Bronchial epithelial cell (primary cell): Measurements from ENCODE around the gene KCNK16. TPM values are rescaled to one million over a fixed set of nuclear protein-coding genes. Genes with fewer than 3 reads are reported as not detected.

Source experiments
- DNase-seq: peaks from one replicate; pipeline ENCODE4 v3.0.0-alpha.2; 2010; ENCODE audit warnings: low read depth
- FAIRE-seq: peaks from 2 replicates; lab custom pipeline; 2011; peaks lifted over from hg19 to GRCh38; lab: Jason Lieb, UNC
- H3K27me3 ChIP-seq: 2 replicates; pipeline ENCODE4 v1.5.1; 2011; ENCODE audit warnings: low read length; ENCODE audit not compliant: control insufficient read depth, insufficient read depth
- H3K36me3 ChIP-seq: 2 replicates; pipeline ENCODE4 v1.5.1; 2011; ENCODE audit warnings: low read length; ENCODE audit not compliant: control insufficient read depth, insufficient read depth
- H3K4me3 ChIP-seq: 2 replicates; pipeline ENCODE4 v1.5.1; 2011; ENCODE audit warnings: mild to moderate bottlenecking, low read depth, low read length, control low read depth
- CTCF ChIP-seq: IDR thresholded peaks from 2 replicates; pipeline ENCODE4 v1.5.1; 2011; ENCODE audit warnings: mild to moderate bottlenecking, moderate library complexity, low read length, control low read depth, inconsistent platforms; ENCODE audit not compliant: insufficient read depth, severe bottlenecking
- total RNA-seq: library from RNA; depleted of rRNA; stranded (reverse); fragments of >200 nt; gene quantifications from 2 replicates; pipeline ENCODE4 v1.2.1, GENCODE V29; 2014

Gene KCNK16
- total RNA-seq, 1 donor from 2014 or later = not detected

- TF ChIP-seq CTCF = no peak
- Histone ChIP-seq H3K4me3 (no peak overlapping the region), H3K36me3 (no peaks in the 10 kb centered on the region), H3K27me3 (peaks cover 2% of the 10 kb centered on the region)
- FAIRE-seq = no peak
- DNase-seq = no peak
These were observed 741 bp downstream of the KCNK16 start for GRCh38 chr6:39321761-39322160.

- TF ChIP-seq CTCF = no peak
- Histone ChIP-seq H3K4me3 (no peak overlapping the region), H3K36me3 (no peaks in the 10 kb centered on the region), H3K27me3 (peaks cover 2% of the 10 kb centered on the region)
- DNase-seq = no peak
- FAIRE-seq = no peak
These were observed 2.0 kb downstream of the KCNK16 start for GRCh38 chr6:39320363-39320984.

GRCh38 chr6:39319621-39320362 lies 2.7 kb downstream of the KCNK16 start:
- Histone ChIP-seq H3K36me3 (no peaks in the 10 kb centered on the region), H3K4me3 (no peak overlapping the region), H3K27me3 (peaks cover 2% of the 10 kb centered on the region)
- no peak for DNase-seq
- TF ChIP-seq CTCF = no peak
- no peak for FAIRE-seq

DNA sequence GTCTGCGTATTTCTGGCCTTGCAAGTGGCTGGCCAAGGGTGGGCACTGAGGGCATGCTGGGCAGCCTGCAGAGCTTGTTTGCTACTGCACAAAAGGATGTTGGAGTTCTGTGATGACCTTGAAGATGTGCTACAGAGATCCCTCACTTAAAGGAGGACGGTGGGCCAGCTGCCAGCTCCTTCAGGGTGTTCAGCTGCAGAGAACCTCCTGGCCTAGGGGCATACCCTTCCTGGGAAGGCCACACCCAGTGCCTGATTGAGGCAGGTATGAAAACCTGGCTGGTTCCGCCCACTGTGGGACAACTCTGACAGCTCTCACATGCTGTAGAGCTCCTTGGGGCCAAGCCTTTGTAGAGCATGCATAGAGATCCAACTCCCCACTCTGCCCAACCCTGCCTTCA lies 5.2 kb downstream of the KCNK16 start:
- DNase-seq (no peak), FAIRE-seq (no peak)
- no peak for TF ChIP-seq CTCF
- Histone ChIP-seq H3K36me3 (no peaks in the 10 kb centered on the region), H3K4me3 (no peak overlapping the region), H3K27me3 (peaks cover 26% of the 10 kb centered on the region)

GRCh38 chr6:39314273-39314795 lies 8.2 kb downstream of the KCNK16 start, which contains the start of gene KCNK17:
TSS of gene KCNK17 (minus strand) at chr6:39314419. CDS start at chr6:39314320, 99 bp downstream.
- Histone ChIP-seq H3K36me3 (no peaks in the 10 kb centered on the region), H3K4me3 (no peak within 1 kb of the TSS), H3K27me3 (peaks cover 31% of the 10 kb centered on the region)
- no peak for TF ChIP-seq CTCF
- no peak for DNase-seq
- no peak for FAIRE-seq
